K562 (cell line): Measurements from ENCODE around the gene FOXJ2. TPM values are rescaled to one million over a fixed set of nuclear protein-coding genes. Genes with fewer than 3 reads are reported as not detected.
A peak's percentile ranks its signal among the peaks of the same experiment; 100 is the strongest.

Source experiments
- ATAC-seq: fragments of 200-7000 bp; cut with Tn5 transposase; 3 replicates; pipeline ENCODE4 v1.9.1; 2020; ENCODE audit warnings: moderate library complexity
- BruUV-seq: library from RNA; stranded (reverse); fragments of 400-500 nt; replicated peaks from 2 replicates; lab custom pipeline; 2021; lab: Mats Ljungman, UMichigan
- CTCF ChIA-PET: fragments of 300-600 bp; formaldehyde crosslinking; extraction: SDS; loops from one replicate; lab custom pipeline; 2021; ENCODE audit warnings: low intra/inter-chr PET ratio; lab: Yijun Ruan, JAX
- POLR2A ChIA-PET: fragments of 300-600, 350-650 bp; sonication (Branson Sonifier 250); formaldehyde crosslinking; extraction: SDS; loops from one replicate; lab custom pipeline; 2021; ENCODE audit warnings: antibody characterized with exemption, inconsistent platforms; lab: Yijun Ruan, JAX
- DNase-seq, 4 experiments: peaks; one replicate each; pipeline versions ENCODE4 v3.0.0 to v3.0.0-alpha.2; 2011 to 2018; ENCODE audit warnings: low spot score in 3 of 4, mixed read lengths in 3 of 4; ENCODE audit errors: extremely low read depth in 1 of 4
- FAIRE-seq: peaks from 2 replicates; lab custom pipeline; 2011; peaks lifted over from hg19 to GRCh38; lab: Jason Lieb, UNC
- H2AFZ ChIP-seq: 2 replicates; pipeline ENCODE4 v1.6.0; 2011; ENCODE audit warnings: low read depth, low read length, control low read depth, inconsistent platforms
- H3K27ac ChIP-seq: fragments of 200-600 bp; 3 replicates; pipeline ENCODE4 v1.8.0; 2011; ENCODE audit warnings: low read depth, mild to moderate bottlenecking, control low read depth, inconsistent platforms, low read length, moderate library complexity, mixed read lengths; ENCODE audit errors: extremely low read depth
- H3K27me3 ChIP-seq, 2 experiments: fragments of 300-600 bp in 1 of 2; 2 replicates in 1 of 2; 3 replicates in 1 of 2; pipeline versions ENCODE4 v1.6.0 to v1.8.0; 2011; ENCODE audit warnings: inconsistent platforms in 2 of 2, low read length in 2 of 2, mild to moderate bottlenecking in 1 of 2, mixed read lengths in 1 of 2, moderate library complexity in 1 of 2; ENCODE audit not compliant: control insufficient read depth in 2 of 2, insufficient read depth in 2 of 2
- H3K36me3 ChIP-seq: fragments of 300-600 bp; 3 replicates; pipeline ENCODE4 v1.8.0; 2011; ENCODE audit warnings: mild to moderate bottlenecking, low read length, inconsistent platforms; ENCODE audit not compliant: control insufficient read depth, insufficient read depth
- H3K4me1 ChIP-seq, 2 experiments: fragments of 200-600 bp in 1 of 2; replicated peaks in 1 of 2; 2 replicates in 1 of 2; 3 replicates in 1 of 2; pipeline versions ENCODE4 v1.5.1 to v1.8.0; 2011; ENCODE audit warnings: inconsistent platforms in 2 of 2, low read length in 2 of 2, mild to moderate bottlenecking in 1 of 2, mixed read lengths in 1 of 2, moderate library complexity in 1 of 2; ENCODE audit not compliant: control insufficient read depth in 2 of 2, insufficient read depth in 2 of 2
- H3K4me2 ChIP-seq: 2 replicates; pipeline ENCODE4 v1.6.1; 2011; ENCODE audit warnings: low read length, control low read depth, inconsistent platforms, mixed read lengths; ENCODE audit not compliant: insufficient read depth
- H3K4me3 ChIP-seq: fragments of 200-600 bp; sonication (generic), shearing (Covaris generic); 2 replicates; pipeline ENCODE4 v1.5.1; 2016; ENCODE audit warnings: control low read depth, inconsistent platforms
- H3K79me2 ChIP-seq: fragments of 200-600 bp; 3 replicates; pipeline ENCODE4 v1.8.0; 2011; ENCODE audit warnings: low read length, inconsistent platforms; ENCODE audit not compliant: control insufficient read depth, insufficient read depth
- H3K9ac ChIP-seq, 2 experiments: 2 replicates each; pipeline versions ENCODE4 v1.6.0 to v1.6.1; 2011; ENCODE audit warnings: low read depth in 2 of 2, low read length in 2 of 2, control low read depth in 1 of 2, inconsistent platforms in 1 of 2, mild to moderate bottlenecking in 1 of 2, mixed read lengths in 1 of 2; ENCODE audit not compliant: insufficient read depth in 1 of 2
- H3K9me1 ChIP-seq: one replicate; pipeline ENCODE4 v1.6.0; 2011; ENCODE audit warnings: inconsistent platforms, mild to moderate bottlenecking, low read length, moderate library complexity; ENCODE audit not compliant: control insufficient read depth, insufficient read depth
- H3K9me3 ChIP-seq: replicated peaks from 2 replicates; pipeline ENCODE4 v1.5.1; 2011; ENCODE audit warnings: low read depth, low read length, inconsistent platforms; ENCODE audit not compliant: control insufficient read depth, insufficient read depth
- H4K20me1 ChIP-seq: replicated peaks from 2 replicates; pipeline ENCODE4 v1.6.1; 2011; ENCODE audit warnings: low read length, inconsistent platforms, mixed read lengths; ENCODE audit not compliant: control insufficient read depth, insufficient read depth
- AFF1 ChIP-seq, 2 experiments: fragments of 450-650 bp; IDR thresholded peaks; 2 replicates each; pipeline ENCODE4 v1.6.1; 2018; ENCODE audit warnings: mild to moderate bottlenecking in 2 of 2, low read depth in 1 of 2; ENCODE audit not compliant: partially characterized antibody in 2 of 2
- ATF7 ChIP-seq: fragments of 450-650 bp; IDR thresholded peaks from 2 replicates; pipeline ENCODE4 v1.7.1; 2014; ENCODE audit warnings: mild to moderate bottlenecking, moderate library complexity
- BCOR ChIP-seq: fragments of 450-650 bp; IDR thresholded peaks from 2 replicates; pipeline ENCODE4 v1.6.1; 2016
- NCOA1 ChIP-seq: fragments of 450-650 bp; IDR thresholded peaks from 2 replicates; pipeline ENCODE4 v1.6.1; 2016; ENCODE audit warnings: low read depth
- NELFE ChIP-seq: IDR thresholded peaks from 2 replicates; pipeline ENCODE4 v1.6.1; 2011; ENCODE audit warnings: mild to moderate bottlenecking; ENCODE audit not compliant: insufficient read depth, insufficient read length
- RBM15 ChIP-seq: fragments of 200-400 bp; formaldehyde crosslinking; IDR thresholded peaks from 2 replicates; pipeline ENCODE4 v1.6.1; 2018; ENCODE audit warnings: mild to moderate bottlenecking, low read length, moderate library complexity; ENCODE audit not compliant: insufficient read depth
- SMAD3 ChIP-seq: fragments of 450-650 bp; formaldehyde crosslinking; conservative IDR thresholded peaks from 2 replicates; pipeline ENCODE4 v1.4.0; 2020; ENCODE audit warnings: mild to moderate bottlenecking
- SMARCC2 ChIP-seq: fragments of 450-650 bp; IDR thresholded peaks from 2 replicates; pipeline ENCODE4 v1.6.1; 2017; ENCODE audit warnings: antibody characterized with exemption, moderate library complexity, mild to moderate bottlenecking, low read depth
- SNAPC5 ChIP-seq: fragments of 250-450 bp; sonication (Bioruptor Pico); IDR thresholded peaks from 2 replicates; pipeline ENCODE4 v1.8.0; 2021; ENCODE audit warnings: moderate library complexity, mild to moderate bottlenecking, inconsistent platforms
- TCF7L2 ChIP-seq: fragments of 150-350 bp; IDR thresholded peaks from 2 replicates; pipeline ENCODE4 v1.6.1; 2016; ENCODE audit warnings: low read depth, mild to moderate bottlenecking, low read length, moderate library complexity
- ZNF197 ChIP-seq: fragments of 200-800 bp; sonication (Bioruptor generic); IDR thresholded peaks from 2 replicates; pipeline ENCODE4 v1.6.1; 2016; ENCODE audit warnings: low read depth, missing genetic modification characterization, missing compliant biosample characterization
- in situ Hi-C: fragments of 300-500 bp; cut with MboI; formaldehyde crosslinking; loops from 4 replicates; pipeline ENCODE4 v1.15.0; 2018; ENCODE audit warnings: inconsistent platforms, mixed read lengths
- intact Hi-C: fragments of 100-400 bp; cut with micrococcal nuclease; formaldehyde crosslinking; loops from 2 replicates; pipeline ENCODE4 v1.14.2; 2022
- polyA plus RNA-seq, 8 experiments: library from polyadenylated mRNA; depleted of rRNA in 4 of 8; stranded (reverse) in 5 of 8; unstranded in 3 of 8; fragments of >200 nt; fragmentation: Nextera tagmentation in 2 of 8; fragmentation: Illumina TruSeq in 1 of 8; extraction: Ambion mirVana in 2 of 8; extraction: Trizol in 1 of 8; gene quantifications; 2 replicates each; pipeline versions ENCODE4 v1.2.1 to v1.2.3, GENCODE V29; 2011 to 2014; ENCODE audit warnings: inconsistent platforms in 1 of 8, missing spikeins in 1 of 8
- total RNA-seq, 7 experiments: library from RNA; depleted of rRNA in 6 of 7; stranded (reverse); fragments of >200 nt in 6 of 7; fragmentation: Illumina TruSeq in 2 of 7; extraction: Trizol in 2 of 7; gene quantifications; 2 replicates each; pipeline versions ENCODE4 v1.2.1 to v1.2.3, GENCODE V29; 2011 to 2021; ENCODE audit warnings: low replicate concordance in 1 of 7

The FOXJ2 gene
- total and polyA plus RNA-seq, 9 of the 15 experiments (the other 6 are each of a cell fraction or from before 2014, with no cell fraction given) = 1.0 to 7.5 (median 2.4) TPM

GRCh38 chr12:8065991-8066594, 33.6 kb downstream of the FOXJ2 start, which contains the start of gene C3AR1 (continued):
- TF ChIP-seq SMAD3 (CRISPR knock-in tag) (no peak), ATF7 (peak; percentile 68)
- TF ChIP-seq, all 486 proteins: peak for 69

GRCh38 chr12:8069582-8069981, 37.1 kb downstream of the FOXJ2 start:
- H3K36me3 ChIP-seq = no peaks in the 10 kb centered on the region
- in situ Hi-C loops (no loop called here), intact Hi-C loops (no loop called here)
- H3K27ac ChIP-seq = no peak overlapping the region
- DNase-seq = no peak
- H3K79me2 ChIP-seq = no peaks in the 10 kb centered on the region; the same call in 2 of the 3 replicates
- H3K4me1 ChIP-seq = peaks cover 5 to 13% of the 10 kb centered on the region in 2 experiments; a peak in 4 of 5 replicates
- H3K9me3 ChIP-seq = no peaks in the 10 kb centered on the region
- ChIA-PET CTCF (no interaction called here), POLR2A (interaction anchor here (1.0 kb wide), 1 partner anchor 8 kb away, joined by 5 read pairs; no protein-coding TSS in a partner anchor)
- no peak overlapping the region for H3K4me2 ChIP-seq
- no peak for ATAC-seq
- no TSS peak for BruUV-seq
- H3K4me3 ChIP-seq = no peak overlapping the region
- H4K20me1 ChIP-seq = no peaks in the 10 kb centered on the region
- H3K27me3 ChIP-seq = no peaks in the 10 kb centered on the region
- H3K9me1 ChIP-seq = no peaks in the 10 kb centered on the region
- H3K9ac ChIP-seq = no peak overlapping the region
- H2AFZ ChIP-seq = no peak overlapping the region
- TF ChIP-seq BCOR (no peak), SMARCC2 (no peak), NELFE (no peak), TCF7L2 (no peak), ZNF197 (CRISPR knock-in tag) (no peak), SNAPC5 (CRISPR knock-in tag) (no peak), NCOA1 (no peak), RBM15 (no peak), AFF1 (IDR thresholded peaks at IDR 0.05; ENCODE audit: low read depth in 1 of 2, partially characterized antibody in 2 of 2) (no peak)
- TF ChIP-seq, all 486 proteins: peak for 0
- FAIRE-seq = no peak
